ENCODE measurements around the gene CDH13. TPM values are rescaled to one million over a fixed set of nuclear protein-coding genes. Genes with fewer than 3 reads are reported as not detected.

CDH13 gene
- total RNA-seq, 4 donors from 2014 or later = 2.0 to 6.6 (median 4.1) TPM; not detected in 1

- Histone ChIP-seq H3K9me3 (no peaks in the 10 kb centered on the region), H3K27me3 (no peaks in the 10 kb centered on the region), H3K4me1 (no peaks in the 10 kb centered on the region), H3K27ac (no peak overlapping the region), H3K36me3 (no peaks in the 10 kb centered on the region), H3K4me3 (no peak overlapping the region)
- DNase-seq = no peak
- TF ChIP-seq POLR2A (IDR thresholded peaks at IDR 0.05) (no peak), CTCF (IDR thresholded peaks at IDR 0.05) (no peak)
Observed at GRCh38 chr16:83633286-83633685, 1006.5 kb downstream of the CDH13 start.

GRCh38 chr16:83648347-83648746 lies 1021.6 kb downstream of the CDH13 start:
- H3K9me3 ChIP-seq = no peaks in the 10 kb centered on the region
- H3K4me1 ChIP-seq = no peaks in the 10 kb centered on the region
- no peak overlapping the region for H3K4me3 ChIP-seq
- no peaks in the 10 kb centered on the region for H3K27me3 ChIP-seq
- TF ChIP-seq POLR2A (IDR thresholded peaks at IDR 0.05) = no peak
- TF ChIP-seq CTCF (IDR thresholded peaks at IDR 0.05) = no peak
- H3K27ac ChIP-seq = no peak overlapping the region
- no peak for DNase-seq
- no peaks in the 10 kb centered on the region for H3K36me3 ChIP-seq

GRCh38 chr16:83651871-83652270 lies 1025.1 kb downstream of the CDH13 start:
- DNase-seq = no peak
- no peak overlapping the region for H3K27ac ChIP-seq
- no peaks in the 10 kb centered on the region for H3K4me1 ChIP-seq
- H3K9me3 ChIP-seq = no peaks in the 10 kb centered on the region
- no peak overlapping the region for H3K4me3 ChIP-seq
- no peak for TF ChIP-seq CTCF (IDR thresholded peaks at IDR 0.05)
- no peak for TF ChIP-seq POLR2A (IDR thresholded peaks at IDR 0.05)
- H3K36me3 ChIP-seq = no peaks in the 10 kb centered on the region
- no peaks in the 10 kb centered on the region for H3K27me3 ChIP-seq

GRCh38 chr16:83652943-83653342 lies 1026.2 kb downstream of the CDH13 start:
- Histone ChIP-seq H3K27ac (no peak overlapping the region), H3K27me3 (no peaks in the 10 kb centered on the region), H3K9me3 (no peaks in the 10 kb centered on the region), H3K4me3 (no peak overlapping the region), H3K36me3 (no peaks in the 10 kb centered on the region), H3K4me1 (no peaks in the 10 kb centered on the region)
- no peak for TF ChIP-seq CTCF (IDR thresholded peaks at IDR 0.05)
- no peak for TF ChIP-seq POLR2A (IDR thresholded peaks at IDR 0.05)
- DNase-seq = no peak

- TF ChIP-seq POLR2A (IDR thresholded peaks at IDR 0.05) = no peak
- no peak for TF ChIP-seq CTCF (IDR thresholded peaks at IDR 0.05)
- no peak for DNase-seq
- H3K36me3 ChIP-seq = no peaks in the 10 kb centered on the region
- H3K27ac ChIP-seq = no peak overlapping the region
- H3K4me3 ChIP-seq = no peak overlapping the region
- no peaks in the 10 kb centered on the region for H3K4me1 ChIP-seq
- no peaks in the 10 kb centered on the region for H3K9me3 ChIP-seq
- no peaks in the 10 kb centered on the region for H3K27me3 ChIP-seq
Observed at GRCh38 chr16:83653785-83654184, 1027.0 kb downstream of the CDH13 start.

- H3K9me3 ChIP-seq = no peaks in the 10 kb centered on the region
- no peaks in the 10 kb centered on the region for H3K4me1 ChIP-seq
- H3K27me3 ChIP-seq = no peaks in the 10 kb centered on the region
- TF ChIP-seq CTCF (IDR thresholded peaks at IDR 0.05) = no peak
- no peak for TF ChIP-seq POLR2A (IDR thresholded peaks at IDR 0.05)
- no peak for DNase-seq
- H3K4me3 ChIP-seq = no peak overlapping the region
- no peak overlapping the region for H3K27ac ChIP-seq
- no peaks in the 10 kb centered on the region for H3K36me3 ChIP-seq
Observed at GRCh38 chr16:83660282-83660681, 1033.5 kb downstream of the CDH13 start.

All from Peyer's patch (tissue), 4 donors.